Measurements from ENCODE around the gene EIF4E2.

GRCh38 chr2:232505856-232506255 lies 44.6 kb upstream of the EIF4E2 start:
- TF ChIP-seq ZFP3 (CRISPR knock-in tag; IDR thresholded peaks at IDR 0.05) (no peak), ARNTL (CRISPR knock-in tag; IDR thresholded peaks at IDR 0.05; ENCODE audit: borderline replicate concordance, low read depth) (no peak), PATZ1 (CRISPR knock-in tag; IDR thresholded peaks at IDR 0.05; ENCODE audit: borderline replicate concordance) (no peak), ZFP30 (CRISPR knock-in tag; IDR thresholded peaks at IDR 0.05) (no peak), ESRRG (CRISPR knock-in tag; IDR thresholded peaks at IDR 0.05) (no peak), ZNF565 (CRISPR knock-in tag; conservative IDR thresholded peaks at IDR 0.05; ENCODE audit: low read depth) (no peak), ZC3H10 (CRISPR knock-in tag; IDR thresholded peaks at IDR 0.05) (no peak), ISL1 (CRISPR knock-in tag; IDR thresholded peaks at IDR 0.05) (no peak), POU6F1 (CRISPR knock-in tag; IDR thresholded peaks at IDR 0.05; ENCODE audit: borderline replicate concordance, low read depth) (no peak), TOX (CRISPR knock-in tag; IDR thresholded peaks at IDR 0.05; ENCODE audit: borderline replicate concordance) (no peak), CSDC2 (CRISPR knock-in tag; IDR thresholded peaks at IDR 0.05) (no peak)
